CD4-positive, alpha-beta T cell treated with Interleukin-17A for 1 hour (primary cell): ENCODE data around the gene SYT13.
A peak's percentile ranks its signal among the peaks of the same experiment; 100 is the strongest.

Experiments
- DNase-seq: peaks from one replicate; pipeline ENCODE4 v3.0.0-alpha.2; 2020

SYT13 gene

DNA sequence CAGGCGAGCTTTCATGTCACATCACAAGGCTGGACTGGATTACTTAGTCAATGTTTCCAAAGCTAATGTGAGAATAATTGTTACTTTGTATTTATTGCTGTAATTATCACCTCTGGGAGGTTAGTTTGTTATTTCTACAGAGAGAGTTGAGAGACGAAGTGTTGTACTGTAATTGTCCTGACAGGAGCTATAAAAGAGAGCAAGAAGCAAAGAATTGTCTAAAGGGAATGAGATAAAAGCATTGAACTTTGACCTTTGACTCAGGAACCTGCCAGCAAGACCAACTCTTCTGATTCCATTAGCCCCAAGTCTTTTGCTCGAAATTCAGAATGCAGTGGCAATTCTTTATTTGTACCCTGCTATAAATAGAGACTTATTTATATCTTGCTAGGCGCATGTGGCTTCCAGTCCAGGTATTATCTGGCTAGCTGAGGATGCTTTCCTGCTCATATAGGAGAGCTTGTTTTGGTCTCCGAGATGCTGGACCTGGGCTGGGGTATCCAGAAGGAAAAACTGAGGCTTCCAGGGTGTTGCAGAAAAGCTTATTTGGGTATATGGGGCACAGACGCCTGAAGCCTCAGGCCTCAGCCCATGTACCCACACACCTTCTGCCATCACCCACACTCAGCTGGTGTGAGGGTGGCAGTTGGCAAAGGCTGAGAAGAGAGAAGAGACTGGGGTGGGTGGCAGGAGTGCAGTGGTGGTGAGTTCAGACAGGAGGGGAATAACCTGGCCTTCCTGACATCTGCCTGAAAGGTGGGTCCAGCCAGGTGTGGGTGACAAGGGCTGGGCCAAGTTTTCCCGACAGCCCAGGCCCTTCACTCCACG, 40.7 kb downstream of the SYT13 start:
- no peak for DNase-seq

DNA sequence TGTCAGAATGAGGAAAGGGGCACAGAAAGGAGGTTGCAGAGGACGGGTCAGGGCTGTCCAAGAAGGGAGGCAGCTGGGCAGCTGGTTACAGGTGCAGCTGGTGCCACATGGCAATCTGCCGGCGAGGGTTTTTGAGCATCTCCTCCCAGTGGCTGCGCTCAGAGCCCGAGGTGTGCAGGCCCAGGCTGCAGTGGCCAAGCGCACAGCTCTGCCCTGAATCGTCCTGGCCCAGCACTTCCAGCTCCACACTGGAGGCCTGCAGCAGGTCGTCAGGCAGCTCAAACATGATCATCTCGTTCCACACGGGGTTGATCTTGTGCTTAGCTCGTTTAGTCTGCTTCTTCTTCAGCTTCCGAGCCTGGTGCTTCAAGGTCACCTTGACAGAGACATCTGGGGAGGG, 42.2 kb downstream of the SYT13 start:
- no peak for DNase-seq

DNA sequence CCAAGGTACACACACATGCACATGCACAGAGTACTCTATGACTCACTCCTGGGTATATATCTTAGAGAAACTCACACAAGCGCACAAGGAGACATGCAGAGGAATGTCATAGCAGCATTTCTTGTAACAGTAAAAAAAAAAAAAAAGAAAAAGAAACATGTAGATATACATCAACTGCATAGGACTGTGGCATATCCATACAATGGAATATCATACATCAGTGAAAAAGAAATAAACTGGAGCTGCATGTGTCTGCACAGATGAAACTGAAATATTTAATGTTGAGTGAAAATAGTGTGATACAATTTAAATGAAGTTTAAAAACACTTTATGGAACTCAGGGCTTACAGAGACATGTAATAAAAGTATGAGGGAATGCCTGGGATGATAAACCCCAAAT, 46.4 kb downstream of the SYT13 start:
- DNase-seq = no peak

DNA sequence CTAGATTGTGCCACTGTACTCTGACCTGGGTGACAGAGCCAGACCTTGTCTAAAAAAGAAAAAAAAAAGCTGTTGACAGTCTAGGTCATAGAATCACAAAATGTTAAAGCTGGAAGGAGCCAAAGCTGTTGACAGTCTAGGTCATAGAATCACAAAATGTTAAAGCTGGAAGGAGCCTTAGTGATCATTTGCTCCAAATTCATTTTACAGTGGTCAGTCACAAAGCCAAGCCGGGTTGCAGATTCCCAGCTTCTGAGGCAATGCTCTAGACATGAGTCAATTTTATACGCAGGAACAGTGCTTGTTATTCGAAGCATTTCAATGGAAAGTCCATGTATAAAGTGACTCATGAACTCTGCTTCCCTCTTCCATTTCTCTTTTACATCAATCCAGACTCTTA, 47.4 kb downstream of the SYT13 start:
- DNase-seq = no peak

DNA sequence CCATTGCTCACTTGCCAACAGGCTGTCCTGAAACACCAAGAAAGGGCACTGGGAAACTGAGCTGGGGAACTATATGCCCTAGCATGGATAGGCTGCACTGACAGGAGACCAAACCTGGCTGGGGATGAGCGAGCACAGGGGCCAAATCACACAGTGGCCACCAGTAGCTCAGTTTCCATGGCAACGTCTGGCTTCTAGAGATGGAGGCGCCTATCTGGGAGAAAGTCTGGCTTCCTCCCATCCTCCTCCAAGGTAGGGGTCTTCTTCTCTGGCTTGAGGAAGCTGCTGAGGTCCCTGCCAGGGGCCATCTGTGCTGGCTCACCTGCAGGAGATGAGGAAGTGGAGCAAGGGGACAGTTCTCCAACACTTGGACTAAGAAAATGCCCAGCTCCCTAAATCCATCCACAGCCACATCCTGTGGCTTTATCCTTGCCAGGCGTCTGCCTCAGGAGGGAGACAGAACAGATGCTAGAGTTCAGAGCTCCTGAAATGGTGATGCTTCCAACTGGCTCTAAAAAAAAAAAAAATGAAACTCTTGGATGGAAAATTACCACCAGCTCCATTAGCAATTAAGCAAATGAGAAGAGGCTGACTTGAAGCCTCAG, 48.3 kb downstream of the SYT13 start:
- DNase-seq = no peak

DNA sequence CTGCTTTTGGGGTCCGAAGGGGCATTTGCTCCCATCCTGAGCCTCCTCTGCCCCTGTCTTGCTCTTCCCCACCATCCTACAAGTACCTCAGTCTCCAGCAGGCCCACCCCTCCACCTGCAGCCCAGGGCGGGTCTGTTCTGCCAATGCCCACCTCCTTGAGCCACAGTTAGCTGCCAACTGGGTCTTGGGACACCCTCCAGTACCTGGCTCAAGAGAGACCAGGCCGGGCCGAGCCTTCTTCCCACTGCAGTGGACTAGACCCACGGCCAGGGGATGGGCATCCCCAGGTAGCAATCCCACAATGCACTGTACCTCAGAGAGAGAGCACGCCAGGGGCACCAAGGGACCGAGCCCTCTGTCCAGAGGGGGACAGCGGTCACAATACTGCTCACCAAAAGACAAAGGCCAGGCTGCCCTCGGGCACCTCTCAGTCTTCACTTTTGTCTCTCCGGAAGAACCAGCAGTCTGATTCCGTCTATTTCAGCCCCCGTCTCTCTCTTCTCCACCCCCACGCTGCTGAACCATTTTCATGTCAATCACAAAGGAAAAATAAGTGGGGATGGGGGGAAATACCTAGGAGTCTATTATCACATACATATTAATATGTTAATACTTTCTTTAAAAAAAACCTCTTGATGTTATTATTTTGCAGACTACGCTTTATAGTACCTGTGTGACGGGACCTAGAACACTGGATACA, 51.7 kb downstream of the SYT13 start:
- DNase-seq = no peak

DNA sequence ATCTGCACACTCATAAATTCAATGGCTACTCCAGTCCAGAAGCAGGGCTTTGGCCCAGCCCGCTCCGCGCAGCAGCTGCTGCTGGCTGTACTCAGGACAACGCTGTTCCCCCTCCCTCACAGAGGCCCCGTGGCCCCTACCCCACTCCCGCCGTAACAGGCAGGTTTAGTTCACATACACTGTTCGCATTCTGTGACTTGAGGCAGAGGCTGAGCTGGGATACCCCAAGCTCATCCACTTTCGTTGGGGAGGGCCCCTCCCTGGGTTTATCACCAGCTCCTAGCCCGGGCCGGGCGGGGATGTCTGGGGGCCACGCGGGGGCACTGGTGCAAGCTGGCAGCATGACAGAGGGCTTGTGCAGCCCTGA, 52.4 kb downstream of the SYT13 start:
- no peak for DNase-seq

DNA sequence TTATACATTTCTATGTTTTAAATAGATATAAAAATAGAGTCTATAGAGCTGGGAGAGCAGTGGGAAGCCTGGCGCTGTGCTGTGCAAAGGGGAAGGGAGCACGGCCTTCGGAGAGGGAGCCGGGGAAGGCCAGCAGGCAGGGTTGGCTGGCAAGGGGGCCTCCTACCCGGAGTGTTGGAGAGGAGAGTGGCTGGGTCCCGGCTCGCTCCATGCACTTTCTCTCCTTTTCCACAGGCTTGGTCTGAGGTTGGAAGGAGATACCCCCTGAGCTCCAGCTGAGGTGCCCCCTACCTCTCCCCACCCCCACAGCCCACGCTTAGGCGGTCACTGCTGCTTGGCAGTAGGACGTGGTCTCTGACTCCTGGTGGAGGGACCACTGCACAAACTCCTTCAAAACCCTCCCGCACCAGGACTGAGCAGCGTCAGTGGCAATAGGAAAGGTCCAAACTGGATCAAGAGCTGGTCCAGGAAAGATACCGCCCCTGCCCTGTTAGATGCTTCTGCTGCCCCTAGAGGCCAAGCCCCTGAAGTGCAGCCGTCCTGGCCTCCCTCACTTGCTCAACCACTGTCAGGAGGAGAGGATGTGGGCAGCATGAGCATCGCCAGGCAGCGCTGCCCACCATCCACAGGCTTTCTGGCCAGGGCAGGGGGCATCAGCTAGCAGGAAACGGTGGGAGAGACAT, 52.9 kb downstream of the SYT13 start:
- peak; percentile 52 for DNase-seq

DNA sequence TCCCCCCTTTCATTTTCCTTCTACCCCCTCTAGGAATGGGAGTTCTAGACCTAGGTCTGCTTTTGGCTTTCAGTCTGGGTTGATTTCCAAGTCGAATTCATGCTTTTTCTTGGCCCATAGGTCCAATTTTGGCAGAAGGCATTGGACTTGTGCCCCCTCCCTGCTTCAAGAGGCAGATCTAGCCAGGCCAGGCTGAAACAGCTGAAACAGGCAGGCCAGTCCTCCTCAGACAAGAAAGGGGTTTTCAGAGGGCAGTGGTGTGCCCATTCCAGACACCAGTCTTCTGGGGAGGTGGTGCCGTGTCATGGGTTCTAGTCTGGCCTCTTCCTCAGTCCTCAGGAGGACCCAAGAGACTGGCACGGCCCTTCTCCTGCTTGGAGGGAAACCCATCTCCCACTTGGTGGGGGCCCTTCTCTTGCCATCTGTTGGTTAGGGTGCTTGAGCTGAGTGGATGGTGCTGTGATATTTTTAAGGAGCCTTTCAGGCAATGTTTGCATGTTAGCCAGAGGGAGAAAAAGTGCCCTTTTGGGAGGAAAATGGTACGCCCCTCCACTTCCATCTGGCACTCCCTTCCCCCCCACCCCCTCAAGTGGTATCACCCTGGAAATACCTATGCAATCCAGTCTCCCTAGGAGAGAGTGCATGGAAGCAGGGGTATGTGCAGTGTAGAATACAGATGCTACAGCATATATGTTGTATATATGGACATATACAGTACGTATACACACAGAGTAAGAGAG, 53.6 kb downstream of the SYT13 start:
- DNase-seq = no peak

DNA sequence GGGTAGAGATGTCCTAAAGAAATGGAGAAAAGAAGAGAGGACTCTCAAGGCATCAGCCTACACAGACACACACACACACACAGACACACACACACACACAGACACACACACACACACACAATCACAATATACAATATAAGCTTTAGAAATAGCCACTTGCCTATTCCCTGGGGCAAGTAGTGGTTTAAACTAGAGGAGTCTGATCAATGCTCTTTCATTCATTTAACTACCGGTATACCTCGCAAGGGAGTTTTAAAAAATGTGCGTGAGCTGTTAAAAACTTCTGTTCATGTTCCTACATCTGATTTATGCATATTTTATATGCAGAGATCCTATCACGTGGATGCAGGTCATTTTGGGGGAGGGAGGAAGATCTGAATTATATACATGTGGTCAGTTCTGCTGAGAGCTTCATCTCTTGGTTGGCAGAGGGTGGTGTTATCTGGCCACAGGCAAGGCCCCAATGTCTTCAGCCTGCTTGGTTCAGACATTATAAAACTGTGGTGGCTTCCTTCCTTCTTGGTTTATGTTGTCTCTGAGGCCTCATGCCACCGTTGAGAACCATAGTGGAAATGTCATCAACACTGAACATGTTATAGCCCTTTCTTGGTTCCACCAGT, 56.6 kb downstream of the SYT13 start:
- DNase-seq = no peak

DNA sequence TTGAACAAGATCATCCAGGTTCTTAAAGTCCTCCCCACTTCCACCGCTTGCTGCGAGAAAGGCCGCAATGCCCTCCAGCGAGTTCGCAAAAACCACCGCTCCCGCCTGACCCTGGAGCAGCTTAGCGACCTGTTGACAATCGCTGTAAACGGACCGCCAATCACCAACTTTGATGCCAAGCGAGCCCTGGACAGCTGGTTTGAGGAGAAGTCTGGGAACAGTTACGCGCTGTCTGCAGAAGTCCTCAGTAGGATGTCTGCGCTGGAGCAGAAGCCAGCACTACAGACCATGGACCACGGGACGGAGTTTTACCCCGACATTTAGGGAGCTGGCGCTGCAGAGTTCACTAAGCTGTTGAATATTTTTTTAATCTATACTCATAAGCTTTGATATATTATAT, 58.3 kb downstream of the SYT13 start:
- no peak for DNase-seq

DNA sequence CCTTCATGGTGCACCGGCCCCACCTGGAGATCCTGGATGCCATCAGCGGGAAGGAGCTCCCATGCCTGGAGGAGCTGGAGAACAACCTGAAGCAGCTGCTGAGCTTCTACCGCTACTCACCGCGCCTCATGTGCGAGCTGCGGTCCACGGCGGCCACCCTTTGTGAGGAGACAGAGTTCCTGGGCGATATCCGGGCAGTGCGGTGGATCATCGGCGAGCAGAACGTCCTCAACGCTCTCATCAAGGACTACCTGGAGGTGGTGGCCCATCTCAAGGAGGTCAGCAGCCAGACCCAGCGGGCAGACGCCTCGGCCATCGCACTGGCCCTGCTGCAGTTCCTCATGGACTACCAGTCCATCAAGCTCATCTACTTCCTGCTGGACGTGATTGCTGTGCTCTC, 59.2 kb downstream of the SYT13 start:
- no peak for DNase-seq

DNA sequence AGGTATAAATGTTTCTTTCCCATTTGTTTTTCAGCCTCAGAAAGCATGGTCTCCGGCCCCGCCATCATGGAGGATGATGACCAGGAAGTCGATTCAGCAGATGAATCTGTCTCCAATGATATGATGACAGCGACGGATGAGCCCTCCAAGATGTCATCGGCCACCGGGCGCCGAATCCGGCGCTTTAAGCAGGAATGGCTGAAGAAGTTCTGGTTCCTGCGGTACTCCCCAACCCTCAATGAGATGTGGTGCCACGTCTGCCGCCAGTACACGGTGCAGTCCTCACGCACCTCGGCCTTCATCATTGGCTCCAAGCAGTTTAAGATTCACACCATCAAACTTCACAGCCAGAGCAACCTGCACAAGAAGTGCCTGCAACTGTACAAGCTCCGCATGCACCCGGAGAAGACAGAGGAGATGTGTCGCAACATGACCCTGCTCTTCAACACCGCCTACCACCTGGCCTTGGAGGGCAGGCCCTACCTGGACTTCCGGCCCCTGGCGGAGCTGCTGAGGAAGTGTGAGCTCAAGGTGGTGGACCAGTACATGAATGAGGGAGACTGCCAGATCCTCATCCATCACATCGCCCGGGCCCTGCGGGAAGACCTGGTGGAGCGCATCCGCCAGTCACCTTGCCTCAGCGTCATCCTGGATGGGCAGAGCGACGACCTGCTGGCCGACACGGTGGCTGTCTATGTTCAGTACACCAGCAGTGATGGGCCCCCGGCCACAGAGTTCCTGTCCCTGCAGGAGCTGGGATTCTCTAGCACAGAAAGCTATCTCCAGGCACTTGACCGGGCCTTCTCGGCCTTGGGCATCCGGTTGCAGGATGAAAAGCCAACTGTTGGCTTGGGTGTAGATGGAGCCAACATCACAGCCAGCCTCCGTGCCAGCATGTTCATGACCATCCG, 59.9 kb downstream of the SYT13 start:
- no peak for DNase-seq

DNA sequence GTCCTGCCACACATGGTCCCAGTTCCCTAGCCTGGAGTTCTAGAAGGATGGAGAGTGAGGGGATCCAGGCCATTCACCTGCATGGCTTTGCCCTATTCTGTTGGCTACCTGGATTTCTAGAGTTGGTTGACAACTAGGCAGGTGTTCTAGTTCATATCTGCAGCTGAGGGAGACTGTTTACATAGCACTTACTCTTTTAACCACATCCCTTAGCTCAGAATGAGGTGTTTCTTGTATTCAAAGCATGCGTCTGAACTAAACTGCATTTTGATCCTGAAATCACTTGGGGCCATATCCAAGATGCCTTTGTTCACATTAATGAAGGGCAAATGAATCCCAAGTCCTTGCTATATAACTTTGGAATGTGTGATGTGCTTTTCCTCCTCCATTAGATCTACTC, 60.9 kb downstream of the SYT13 start:
- DNase-seq = no peak

DNA sequence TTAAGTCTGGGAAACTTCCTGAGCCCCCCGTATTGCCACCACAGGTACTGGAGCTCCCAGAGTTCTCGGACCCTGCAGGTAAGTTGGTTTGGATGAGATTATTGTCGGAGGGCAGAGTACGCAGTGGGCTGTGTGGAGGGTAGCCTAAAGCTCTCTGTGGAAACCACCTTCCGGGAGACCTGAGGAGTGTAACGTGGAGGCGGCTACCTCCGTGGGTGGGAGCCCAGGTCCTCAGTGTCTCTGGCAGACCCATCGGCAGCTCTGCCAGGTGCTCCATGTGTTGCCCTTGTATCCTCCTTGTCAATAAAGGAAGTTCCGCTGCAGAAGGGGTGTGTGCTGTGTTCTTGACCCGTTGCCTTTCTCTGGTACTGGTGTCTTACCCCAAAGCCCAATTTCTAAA, 61.4 kb downstream of the SYT13 start:
- no peak for DNase-seq

DNA sequence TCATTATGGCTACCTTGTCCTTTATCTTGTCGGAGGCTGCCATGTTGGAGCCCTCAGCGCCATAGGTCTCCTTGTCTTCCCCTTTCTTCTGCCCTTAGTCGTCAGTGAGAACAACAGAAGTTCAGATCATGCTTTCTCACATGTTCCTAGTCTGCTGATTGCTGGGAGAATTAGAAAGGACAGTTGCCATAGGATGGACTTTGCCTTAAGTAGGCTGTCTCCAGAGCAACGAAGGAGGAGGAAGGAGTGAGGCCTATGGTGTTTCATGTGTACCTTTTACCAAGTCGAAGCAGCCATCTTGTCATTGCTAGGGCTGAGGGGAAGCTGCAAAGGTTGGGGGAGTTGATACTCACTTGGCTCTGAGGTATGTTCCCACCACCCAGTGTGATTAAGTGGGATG, 62.6 kb downstream of the SYT13 start:
- no peak for DNase-seq

DNA sequence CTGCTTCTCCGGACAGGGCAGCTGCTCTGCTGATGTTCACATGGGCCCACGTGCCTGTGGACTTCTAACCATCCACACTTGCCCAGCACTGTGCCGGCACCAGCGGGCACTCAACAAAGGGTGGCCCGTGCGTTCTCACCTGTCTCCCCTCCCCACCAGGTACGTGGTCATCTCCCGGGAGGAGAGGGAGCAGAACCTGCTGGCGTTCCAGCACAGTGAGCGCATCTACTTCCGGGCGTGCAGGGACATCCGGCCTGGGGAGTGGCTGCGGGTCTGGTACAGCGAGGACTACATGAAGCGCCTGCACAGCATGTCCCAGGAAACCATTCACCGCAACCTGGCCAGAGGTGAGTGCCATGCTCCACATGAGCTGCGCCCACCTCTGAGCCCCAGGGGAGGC, 66.7 kb downstream of the SYT13 start:
- DNase-seq = no peak

DNA sequence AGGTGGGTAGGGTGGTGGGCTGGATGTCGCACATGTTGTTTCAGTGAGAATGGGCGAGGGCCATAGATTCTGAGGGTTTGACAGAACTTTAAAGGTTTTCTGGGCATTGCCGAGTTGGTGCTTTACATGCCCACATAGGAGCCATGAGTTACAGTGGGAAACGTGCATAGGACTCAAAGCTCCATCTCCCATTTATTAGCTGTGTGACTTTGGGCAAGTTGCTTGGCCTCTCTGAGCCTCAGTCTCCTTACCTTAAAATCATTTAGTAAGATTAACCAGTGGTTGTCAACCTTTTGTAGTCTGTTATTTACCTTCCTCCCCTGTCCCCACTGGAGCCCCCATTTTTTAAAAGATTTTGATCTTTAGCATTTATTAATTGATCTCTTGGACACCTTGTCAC, 67.4 kb downstream of the SYT13 start:
- DNase-seq = no peak

DNA sequence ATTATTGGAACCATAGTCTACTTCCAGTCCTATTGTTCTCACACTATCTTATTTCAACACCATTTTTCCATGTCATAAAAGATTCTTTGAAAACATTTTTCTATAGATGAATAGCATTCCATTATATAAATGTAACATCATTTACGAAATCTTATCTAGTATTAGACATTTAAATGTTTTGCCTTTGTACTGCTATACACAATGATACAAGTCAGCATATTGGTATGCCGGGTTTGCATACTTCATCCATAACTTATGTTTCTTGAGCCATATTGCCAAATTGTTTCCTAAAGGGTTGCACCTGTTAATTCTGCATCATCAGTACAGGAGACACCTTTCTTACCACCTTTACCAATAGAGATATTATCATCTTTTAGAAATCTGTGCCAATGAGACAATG, 68.2 kb downstream of the SYT13 start:
- DNase-seq = no peak

DNA sequence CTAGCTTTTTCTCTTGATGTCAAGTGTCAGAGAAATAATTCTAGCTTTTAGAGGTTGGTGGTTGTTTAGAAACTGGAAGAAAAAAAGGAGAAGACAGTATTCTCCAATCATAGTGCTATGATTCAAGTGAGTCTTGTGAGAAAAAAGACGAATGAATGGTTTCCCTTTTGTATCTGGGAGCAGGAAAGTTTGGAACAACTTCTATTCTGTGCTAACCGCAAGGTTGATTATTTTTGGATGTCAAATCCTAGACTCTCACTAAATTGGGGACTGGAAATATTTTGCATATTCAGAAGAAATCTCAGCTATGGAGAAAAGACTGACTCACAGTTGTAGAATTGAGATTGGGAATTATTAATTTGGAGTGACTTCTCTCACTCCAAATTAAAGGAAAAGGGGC, 69.2 kb downstream of the SYT13 start:
- no peak for DNase-seq

DNA sequence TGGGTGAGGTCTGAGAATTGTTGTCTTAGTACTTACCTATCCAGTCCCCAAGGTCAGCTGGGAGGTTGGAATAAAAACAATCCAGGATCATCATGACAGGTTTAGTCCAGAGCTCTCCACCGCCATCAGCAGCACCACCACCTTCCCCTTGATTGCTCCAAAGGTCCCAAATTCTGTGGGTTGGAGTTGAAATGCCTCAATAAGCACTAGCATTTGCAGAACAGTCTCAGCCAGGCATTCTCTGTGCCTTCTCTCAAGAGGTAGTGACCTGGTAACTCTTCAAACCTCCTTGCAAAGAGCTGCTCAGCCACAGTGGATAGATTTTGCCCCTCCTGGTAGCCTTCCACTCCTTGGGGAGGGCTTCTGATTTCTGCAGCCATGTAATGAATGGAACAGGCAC, 70.1 kb downstream of the SYT13 start:
- no peak for DNase-seq
